SKM-1 (cell line): ENCODE measurements around the gene SMIM20.
A peak's percentile ranks its signal among the peaks of the same experiment; 100 is the strongest.
"Not testable (repeated sequence)": the region's sequence is repeated elsewhere in the genome, so short reads cannot be mapped to it uniquely, and the experiment has no call there.

Source experiments
- DNase-seq: peaks from one replicate; lab custom pipeline; 2025; ENCODE audit not compliant: unreplicated experiment; lab: John Stamatoyannopoulos, UW

SMIM20 gene

DNA sequence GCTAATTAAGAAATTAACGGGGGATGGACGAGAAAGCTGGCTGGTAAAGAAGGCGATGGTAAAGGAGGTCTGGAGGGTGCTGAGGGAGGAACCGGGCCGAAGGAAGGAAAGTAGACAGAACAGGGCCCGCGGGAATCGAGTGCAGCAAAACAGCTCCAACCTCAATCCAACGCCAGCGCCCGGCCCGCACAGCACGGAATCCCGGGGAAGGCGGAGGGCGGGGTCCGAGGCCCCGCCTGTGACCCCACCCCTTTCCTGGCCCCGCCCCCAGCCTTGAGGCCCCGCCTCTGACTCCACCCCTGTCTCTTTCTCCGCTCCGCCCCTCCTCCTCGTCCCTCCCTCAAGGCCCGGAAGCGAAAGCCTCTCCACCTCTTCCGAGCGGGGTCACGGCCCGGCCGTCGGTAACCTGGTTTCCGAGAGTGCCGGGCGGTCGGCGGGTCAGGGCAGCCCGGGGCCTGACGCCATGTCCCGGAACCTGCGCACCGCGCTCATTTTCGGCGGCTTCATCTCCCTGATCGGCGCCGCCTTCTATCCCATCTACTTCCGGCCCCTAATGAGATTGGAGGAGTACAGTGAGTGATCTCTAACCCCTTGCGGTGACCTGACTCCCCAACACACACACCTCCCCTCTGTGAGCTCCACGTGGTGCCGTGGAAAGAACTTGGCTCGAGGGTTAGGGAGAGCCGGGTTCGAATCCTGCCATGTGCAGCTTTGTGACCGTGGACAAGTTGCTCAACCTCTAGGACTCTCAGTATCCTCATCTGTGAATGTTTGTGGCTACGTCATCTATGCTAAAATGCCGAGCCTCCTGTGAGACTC is at the start of gene SMIM20:
Gene SMIM20, plus strand, starts transcription at position 370 of the 819 bp plus-strand sequence. Its CDS starts 94 bp downstream, at position 464.
- DNase-seq, result peak; percentile 84

- no peak for DNase-seq
These were observed 48.4 kb upstream of the SMIM20 start for GRCh38 chr4:25865586-25865985.

DNA sequence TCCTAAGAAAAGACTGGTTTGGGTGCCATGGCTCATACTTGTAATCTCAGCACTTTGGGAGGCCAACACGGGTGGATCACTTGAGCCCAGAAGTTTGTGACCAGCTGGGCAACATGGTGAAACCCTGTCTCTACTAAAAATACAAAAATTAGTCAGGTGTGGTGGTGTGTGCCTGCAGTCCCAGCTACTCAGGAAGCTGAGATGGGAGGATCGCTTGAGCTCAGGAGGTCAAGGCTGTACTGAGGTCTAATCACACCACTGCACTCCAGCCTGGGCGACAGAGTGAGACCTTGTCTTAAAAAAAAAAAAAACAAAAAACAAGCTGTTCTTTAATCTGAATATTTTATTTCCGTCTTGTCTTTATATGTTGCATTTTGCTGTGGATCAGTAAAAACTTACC is 47.6 kb upstream of the SMIM20 start:
- DNase-seq, result not testable (repeated sequence)

DNA sequence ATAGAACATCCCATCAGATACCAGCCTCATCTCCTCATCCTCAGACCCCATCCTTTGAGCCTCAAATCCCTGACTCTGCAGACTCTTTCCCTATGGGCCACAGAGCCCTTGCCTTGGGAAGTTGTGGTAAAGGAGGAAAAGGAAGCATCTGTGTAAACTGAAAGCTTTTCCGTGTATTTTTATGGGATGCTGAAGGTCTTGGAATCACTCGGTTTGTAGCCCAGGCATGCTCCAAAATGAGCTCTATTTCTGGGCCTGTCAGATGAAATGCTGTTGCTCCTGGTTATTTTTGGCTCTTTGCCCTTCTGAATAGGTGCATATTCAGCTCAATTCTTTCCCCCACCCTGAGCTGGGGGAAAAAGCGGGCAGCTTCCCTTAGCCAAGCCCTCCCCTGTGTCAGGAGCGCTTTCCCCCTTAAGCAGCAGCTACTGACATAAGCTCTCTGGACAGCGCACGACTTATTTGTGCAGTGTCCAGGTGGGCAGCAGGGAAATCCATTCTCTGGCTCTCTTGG is 46.2 kb upstream of the SMIM20 start:
- DNase-seq, result no peak

GRCh38 chr4:25870081-25870480 is 43.9 kb upstream of the SMIM20 start:
- no peak for DNase-seq

DNA sequence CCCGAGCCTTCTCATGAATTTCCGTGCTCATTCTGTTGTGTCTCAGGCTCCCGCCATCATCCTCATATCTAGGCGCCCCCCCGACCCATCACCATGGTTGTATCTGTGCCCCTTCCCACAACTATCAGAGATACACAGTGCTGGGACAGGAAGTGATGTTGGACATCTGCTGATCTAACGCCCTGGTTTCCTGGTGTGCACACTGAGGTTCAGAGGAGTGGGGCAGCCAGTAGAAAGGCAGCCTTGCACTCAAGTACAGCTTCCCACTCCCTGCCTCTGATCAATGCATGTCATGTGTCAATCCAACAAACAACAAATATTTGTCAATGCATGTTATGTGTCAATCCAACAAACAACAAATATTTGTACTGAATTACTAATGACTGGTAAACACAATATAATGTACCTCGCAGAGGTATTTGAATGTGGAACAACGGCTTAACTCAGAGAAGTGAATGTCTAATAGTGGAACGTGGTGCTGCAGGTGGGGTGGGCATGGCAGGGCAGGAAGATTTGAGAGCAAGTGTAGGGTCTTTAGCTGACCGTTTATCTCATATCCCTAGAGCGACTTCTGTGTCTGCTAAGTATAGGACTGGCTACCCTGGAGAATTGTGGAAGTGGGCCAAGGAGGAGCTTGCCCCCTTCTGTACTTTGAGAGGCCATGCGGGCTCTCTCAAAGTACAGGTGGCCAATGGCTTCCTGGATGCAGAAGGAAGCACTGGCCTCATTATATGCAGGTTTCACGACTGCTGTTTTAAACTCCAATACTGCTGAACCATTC is 41.0 kb upstream of the SMIM20 start:
- no peak for DNase-seq

- DNase-seq, result no peak
These were observed 40.3 kb upstream of the SMIM20 start for GRCh38 chr4:25873632-25874129.

DNA sequence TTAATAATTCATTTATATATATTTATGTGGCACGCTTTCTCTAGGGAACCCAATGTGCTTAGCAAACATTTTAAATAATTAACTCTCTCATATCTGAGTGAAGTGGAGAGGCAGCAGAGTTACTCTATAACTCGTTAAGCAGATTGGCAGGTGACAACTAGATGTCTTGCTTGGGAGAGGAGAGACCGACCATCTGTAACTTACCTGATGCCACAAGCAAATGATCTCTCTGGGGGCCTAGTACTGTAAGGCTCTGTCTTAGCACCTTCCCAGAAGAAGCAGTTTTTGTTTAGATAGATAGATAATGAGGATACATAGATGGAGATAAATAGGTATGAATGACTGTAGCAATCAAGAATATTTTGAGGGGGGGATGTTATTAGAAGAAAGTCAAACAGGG is 39.4 kb upstream of the SMIM20 start:
- DNase-seq, result no peak

- no peak for DNase-seq
These were observed 38.7 kb upstream of the SMIM20 start for GRCh38 chr4:25875281-25875745.

- DNase-seq, result no peak
These were observed 35.3 kb upstream of the SMIM20 start for GRCh38 chr4:25878676-25879075.

- no peak for DNase-seq
These were observed 34.9 kb upstream of the SMIM20 start for GRCh38 chr4:25879091-25879584.

DNA sequence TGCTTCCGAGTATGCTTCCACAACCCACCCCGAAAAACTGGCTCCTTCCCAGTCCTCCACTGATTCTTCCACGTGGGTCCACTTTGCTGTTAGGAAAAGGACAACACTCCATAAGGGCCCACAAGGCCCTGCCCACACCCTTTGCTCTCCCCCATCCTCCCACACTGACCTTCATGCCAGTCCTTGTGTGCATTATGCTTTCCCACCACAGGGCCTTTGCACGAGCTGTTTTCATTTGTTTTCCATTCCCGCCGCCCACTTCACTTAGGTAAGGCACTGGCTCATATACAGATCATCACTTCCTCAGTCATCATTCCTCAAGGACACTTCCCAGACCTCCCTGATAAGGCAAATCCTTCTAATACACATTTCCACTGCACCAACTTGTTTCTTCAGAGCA is 34.4 kb upstream of the SMIM20 start:
- DNase-seq, result no peak

- DNase-seq, result no peak
These were observed 33.9 kb upstream of the SMIM20 start for GRCh38 chr4:25879991-25880651.

- DNase-seq, result peak; percentile 19
These were observed 32.8 kb upstream of the SMIM20 start for GRCh38 chr4:25881193-25881592.

DNA sequence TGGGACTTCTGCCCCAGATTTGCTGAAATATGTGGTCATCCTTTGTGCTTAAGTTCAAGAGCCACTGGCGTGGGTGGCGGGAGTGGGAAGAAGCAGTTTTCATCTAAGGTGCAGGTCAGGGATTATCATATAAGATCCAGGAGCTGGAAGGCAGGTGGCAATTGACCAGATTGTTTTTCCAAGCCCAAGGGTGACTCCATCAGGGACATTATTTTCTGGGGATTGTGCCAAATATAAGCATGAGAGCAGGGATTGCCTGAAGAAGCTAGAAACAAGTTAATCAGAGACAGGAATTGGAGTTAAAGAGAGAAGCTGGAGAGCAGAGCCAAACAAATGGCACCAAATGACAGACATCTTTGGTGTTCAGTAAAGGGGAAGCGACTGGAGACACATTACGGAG is 31.8 kb upstream of the SMIM20 start:
- DNase-seq, result no peak

GRCh38 chr4:25883565-25883964 is 30.5 kb upstream of the SMIM20 start:
- no peak for DNase-seq

GRCh38 chr4:25884031-25884782 is 29.8 kb upstream of the SMIM20 start:
- DNase-seq, result no peak

GRCh38 chr4:25888781-25889180 is 25.2 kb upstream of the SMIM20 start:
- DNase-seq, result no peak

- no peak for DNase-seq
These were observed 24.2 kb upstream of the SMIM20 start for GRCh38 chr4:25889589-25890503.
